ENCODE results near the gene MAPKAP1. TPM values are rescaled to one million over a fixed set of nuclear protein-coding genes. Genes with fewer than 3 reads are reported as not detected.
A peak's percentile ranks its signal among the peaks of the same experiment; 100 is the strongest.

Gene MAPKAP1
- polyA plus RNA-seq, 1 donor: 60.6 TPM

- no peak for DNase-seq
Observed at GRCh38 chr9:125479846-125480615, 227.0 kb downstream of the MAPKAP1 start.

- no peak for DNase-seq
Observed at GRCh38 chr9:125477089-125477544, 229.9 kb downstream of the MAPKAP1 start.

GRCh38 chr9:125476645-125477044 is 230.4 kb downstream of the MAPKAP1 start:
- DNase-seq: no peak

GRCh38 chr9:125475385-125475784 is 231.6 kb downstream of the MAPKAP1 start:
- DNase-seq: no peak

GRCh38 chr9:125472926-125473701 is 233.9 kb downstream of the MAPKAP1 start:
- DNase-seq: peak; percentile 27

- DNase-seq: no peak
Observed at GRCh38 chr9:125472562-125472925, 234.5 kb downstream of the MAPKAP1 start.

- no peak for DNase-seq
Observed at GRCh38 chr9:125470767-125471580, 236.0 kb downstream of the MAPKAP1 start.

- no peak for DNase-seq
Observed at GRCh38 chr9:125470189-125470588, 236.8 kb downstream of the MAPKAP1 start.

GRCh38 chr9:125468646-125469045 is 238.4 kb downstream of the MAPKAP1 start:
- no peak for DNase-seq

GRCh38 chr9:125467116-125467740 is 239.8 kb downstream of the MAPKAP1 start:
- DNase-seq: no peak

- no peak for DNase-seq
Observed at GRCh38 chr9:125466411-125466810, 240.6 kb downstream of the MAPKAP1 start.

GRCh38 chr9:125464591-125465385 is 242.2 kb downstream of the MAPKAP1 start:
- DNase-seq: no peak

GRCh38 chr9:125463926-125464325 is 243.1 kb downstream of the MAPKAP1 start:
- DNase-seq: no peak

GRCh38 chr9:125462861-125463291 is 244.1 kb downstream of the MAPKAP1 start:
- DNase-seq: no peak

GRCh38 chr9:125461636-125462190 is 245.3 kb downstream of the MAPKAP1 start:
- DNase-seq: no peak

GRCh38 chr9:125460883-125461635 is 245.9 kb downstream of the MAPKAP1 start:
- no peak for DNase-seq

- DNase-seq: no peak
Observed at GRCh38 chr9:125460346-125460745, 246.7 kb downstream of the MAPKAP1 start.

GRCh38 chr9:125457357-125457756 is 249.7 kb downstream of the MAPKAP1 start:
- DNase-seq: no peak

GRCh38 chr9:125455876-125456275 is 251.1 kb downstream of the MAPKAP1 start:
- DNase-seq: no peak

- no peak for DNase-seq
Observed at GRCh38 chr9:125455132-125455531, 251.9 kb downstream of the MAPKAP1 start.

Data from hindlimb muscle (tissue), 1 donor.